Gastrocnemius medialis (tissue), 4 donors: Measurements from ENCODE around the gene PRDM5. TPM values are rescaled to one million over a fixed set of nuclear protein-coding genes. Genes with fewer than 3 reads are reported as not detected.

Source experiments
- ATAC-seq, 2 donors: fragments of 150-250 bp; one replicate each; pipeline ENCODE4 v1.9.1; 2016
- DNase-seq, 2 donors: peaks; one replicate each; pipeline ENCODE4 v3.0.0-alpha.2; 2019
- H3K27ac ChIP-seq, 4 donors: fragments of 200-600 bp; sonication (generic); 1 replicate in 1 of 4; 2 replicates in 3 of 4; pipeline ENCODE4 v1.5.1; 2016 to 2018; ENCODE audit warnings: mild to moderate bottlenecking in 2 of 4, moderate library complexity in 1 of 4
- H3K27me3 ChIP-seq, 3 donors: fragments of 200-600 bp; sonication (generic) in 2 of 3; 1 replicate in 1 of 3; 2 replicates in 2 of 3; pipeline versions ENCODE4 v1.5.1 to v1.6.0; 2016 to 2019; ENCODE audit warnings: mild to moderate bottlenecking in 1 of 3, moderate library complexity in 1 of 3
- H3K36me3 ChIP-seq, 2 donors: fragments of 200-600 bp; sonication (generic) in 1 of 2; one replicate each; pipeline ENCODE4 v1.5.1; 2017 to 2018
- H3K4me1 ChIP-seq, 2 donors: fragments of 200-600 bp; sonication (generic) in 1 of 2; one replicate each; pipeline ENCODE4 v1.5.1; 2016 to 2017; ENCODE audit warnings: mild to moderate bottlenecking in 2 of 2
- H3K4me3 ChIP-seq, 4 donors: fragments of 200-600 bp; sonication (generic) in 3 of 4; 1 replicate in 1 of 4; 2 replicates in 3 of 4; pipeline ENCODE4 v1.5.1; 2016 to 2019; ENCODE audit warnings: mild to moderate bottlenecking in 2 of 4
- H3K9me3 ChIP-seq, 3 donors: fragments of 200-600 bp; sonication (generic) in 2 of 3; 1 replicate in 1 of 3; 2 replicates in 2 of 3; pipeline ENCODE4 v1.5.1; 2016 to 2019
- POLR2A ChIP-seq, 2 donors: fragments of 450-650 bp; IDR thresholded peaks; one replicate each; pipeline ENCODE4 v1.6.1; 2017; ENCODE audit warnings: antibody characterized with exemption in 2 of 2, mild to moderate bottlenecking in 2 of 2, moderate library complexity in 2 of 2
- in situ Hi-C, 4 donors: fragments of 200-750 bp; cut with MboI; loops; one replicate each; pipeline versions ENCODE4 v1.15.0 to v1.8.0; 2017; ENCODE audit warnings: low sequenced_read_pairs in 4 of 4
- intact Hi-C: fragments of 100-400 bp; cut with DNase I; formaldehyde crosslinking; loops from one replicate; pipeline ENCODE4 v1.15.1; 2023; ENCODE audit warnings: low total_unique reads
- total RNA-seq, 4 donors: library from RNA; depleted of rRNA; stranded (reverse); fragments of >200 nt; gene quantifications; one replicate each; pipeline versions ENCODE4 v1.1.0 to v1.2.3, GENCODE V29; 2016
- TF ChIP-seq, protein P1 (sequence below), 5 experiments: fragments of 450-650 bp in 3 of 5; fragments of 200-600 bp in 2 of 5; sonication (generic) in 2 of 5; IDR thresholded peaks in 4 of 5; conservative IDR thresholded peaks in 1 of 5; 1 replicate in 4 of 5; 2 replicates in 1 of 5; pipeline ENCODE4 v1.5.1; 2016 to 2019; ENCODE audit warnings: antibody characterized with exemption in 5 of 5, mild to moderate bottlenecking in 3 of 5, moderate library complexity in 3 of 5

The PRDM5 gene
- total RNA-seq, 4 donors from 2014 or later: 1.3 to 2.3 (median 1.6) TPM

DNA sequence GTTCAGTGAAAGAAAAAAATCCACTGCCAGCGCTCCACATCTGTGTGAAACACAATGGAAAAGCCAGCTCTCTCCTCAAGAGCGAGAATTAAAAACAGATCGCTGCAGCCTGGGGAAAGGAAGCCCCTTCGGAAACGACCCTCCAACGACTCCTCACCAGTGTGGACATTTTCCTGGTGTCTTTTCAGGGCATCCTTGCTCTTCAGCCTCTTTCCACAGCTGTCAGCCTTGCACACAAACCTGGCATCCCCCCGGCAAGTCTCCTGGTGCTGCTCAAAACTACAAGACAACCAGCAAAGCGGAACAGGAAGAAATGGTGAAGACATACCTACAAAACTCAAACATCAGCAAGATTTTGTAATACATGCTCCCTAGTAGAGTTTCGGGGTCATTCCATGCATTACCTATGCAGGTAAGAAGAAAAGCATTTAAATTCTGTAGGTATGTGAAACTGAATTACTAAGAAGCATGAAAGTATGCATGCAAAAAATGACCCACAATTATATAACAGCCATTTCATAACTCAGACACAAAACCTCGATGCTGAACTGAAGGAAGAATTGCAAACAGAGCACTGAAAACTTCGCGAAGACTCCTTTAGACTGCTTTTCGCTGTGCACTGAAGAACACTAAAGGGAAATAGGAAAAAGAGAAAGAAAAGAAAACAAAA, 106.1 kb downstream of the PRDM5 start:
- ATAC-seq (no peak), DNase-seq (no peak)
- Histone ChIP-seq H3K4me3 (peak overlapping the region in 1 of 4 donors; percentile 0), H3K4me1 (no peaks in the 10 kb centered on the region), H3K27ac (no peak overlapping the region), H3K27me3 (no peaks in the 10 kb centered on the region), H3K9me3 (no peaks in the 10 kb centered on the region), H3K36me3 (no peaks in the 10 kb centered on the region)
- TF ChIP-seq POLR2A (IDR thresholded peaks at IDR 0.05): no peak
- TF ChIP-seq, protein P1, sequence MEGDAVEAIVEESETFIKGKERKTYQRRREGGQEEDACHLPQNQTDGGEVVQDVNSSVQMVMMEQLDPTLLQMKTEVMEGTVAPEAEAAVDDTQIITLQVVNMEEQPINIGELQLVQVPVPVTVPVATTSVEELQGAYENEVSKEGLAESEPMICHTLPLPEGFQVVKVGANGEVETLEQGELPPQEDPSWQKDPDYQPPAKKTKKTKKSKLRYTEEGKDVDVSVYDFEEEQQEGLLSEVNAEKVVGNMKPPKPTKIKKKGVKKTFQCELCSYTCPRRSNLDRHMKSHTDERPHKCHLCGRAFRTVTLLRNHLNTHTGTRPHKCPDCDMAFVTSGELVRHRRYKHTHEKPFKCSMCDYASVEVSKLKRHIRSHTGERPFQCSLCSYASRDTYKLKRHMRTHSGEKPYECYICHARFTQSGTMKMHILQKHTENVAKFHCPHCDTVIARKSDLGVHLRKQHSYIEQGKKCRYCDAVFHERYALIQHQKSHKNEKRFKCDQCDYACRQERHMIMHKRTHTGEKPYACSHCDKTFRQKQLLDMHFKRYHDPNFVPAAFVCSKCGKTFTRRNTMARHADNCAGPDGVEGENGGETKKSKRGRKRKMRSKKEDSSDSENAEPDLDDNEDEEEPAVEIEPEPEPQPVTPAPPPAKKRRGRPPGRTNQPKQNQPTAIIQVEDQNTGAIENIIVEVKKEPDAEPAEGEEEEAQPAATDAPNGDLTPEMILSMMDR (IDR thresholded peaks at IDR 0.05 in 4 of 5, conservative IDR thresholded peaks at IDR 0.05 in 1 of 5): no peak
- intact Hi-C loops: no loop called here
- in situ Hi-C loops: no loop called here

DNA sequence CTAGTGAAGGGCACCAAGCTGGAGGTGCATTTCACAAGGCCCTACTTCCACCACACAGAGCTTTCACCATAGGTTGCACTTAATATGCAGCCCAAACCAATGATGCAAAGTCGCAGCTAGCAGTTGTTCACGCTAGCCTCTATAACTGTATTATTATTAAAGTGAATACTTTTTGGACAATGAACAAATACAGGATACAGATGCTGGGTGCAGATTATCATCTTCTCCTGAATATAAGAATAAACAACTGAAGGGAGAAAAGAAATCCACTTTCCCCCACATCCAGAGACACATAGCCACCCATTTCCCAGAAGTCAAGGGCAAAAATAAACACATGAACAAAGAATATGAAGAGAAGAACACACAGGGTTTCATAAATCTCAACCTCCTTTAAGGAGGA, 107.2 kb downstream of the PRDM5 start:
- no peak overlapping the region for H3K27ac ChIP-seq
- no peak for DNase-seq
- H3K27me3 ChIP-seq: no peaks in the 10 kb centered on the region
- H3K4me3 ChIP-seq: no peak overlapping the region
- in situ Hi-C loops: no loop called here
- intact Hi-C loops: no loop called here
- H3K9me3 ChIP-seq: no peaks in the 10 kb centered on the region
- H3K4me1 ChIP-seq: no peaks in the 10 kb centered on the region
- H3K36me3 ChIP-seq: no peaks in the 10 kb centered on the region
- TF ChIP-seq POLR2A (IDR thresholded peaks at IDR 0.05): no peak
- TF ChIP-seq, protein P1 (IDR thresholded peaks at IDR 0.05 in 4 of 5, conservative IDR thresholded peaks at IDR 0.05 in 1 of 5): no peak
- ATAC-seq: no peak

DNA sequence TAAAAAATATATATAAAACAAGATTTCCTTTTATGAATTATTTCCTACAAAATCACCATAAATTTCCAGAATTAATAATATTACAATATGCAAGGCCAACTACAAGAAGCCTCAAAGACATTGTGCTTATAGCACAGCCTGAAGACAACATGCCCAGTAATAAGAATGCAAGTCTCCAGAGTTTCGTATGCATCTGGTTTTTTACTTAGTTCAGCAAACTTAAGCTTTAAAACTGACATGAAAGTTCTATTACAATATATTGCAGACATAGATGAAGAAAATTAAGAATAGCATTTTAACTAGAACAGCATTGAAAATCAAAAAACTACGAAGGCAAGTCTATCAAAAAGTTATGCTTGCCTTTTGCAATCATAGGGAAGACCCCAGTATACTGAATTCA, 107.6 kb downstream of the PRDM5 start:
- no peak overlapping the region for H3K4me3 ChIP-seq
- no peaks in the 10 kb centered on the region for H3K27me3 ChIP-seq
- intact Hi-C loops: no loop called here
- H3K4me1 ChIP-seq: no peaks in the 10 kb centered on the region
- H3K9me3 ChIP-seq: no peaks in the 10 kb centered on the region
- in situ Hi-C loops: no loop called here
- H3K36me3 ChIP-seq: no peaks in the 10 kb centered on the region
- H3K27ac ChIP-seq: no peak overlapping the region
- TF ChIP-seq POLR2A (IDR thresholded peaks at IDR 0.05): no peak
- ATAC-seq (no peak), DNase-seq (no peak)

DNA sequence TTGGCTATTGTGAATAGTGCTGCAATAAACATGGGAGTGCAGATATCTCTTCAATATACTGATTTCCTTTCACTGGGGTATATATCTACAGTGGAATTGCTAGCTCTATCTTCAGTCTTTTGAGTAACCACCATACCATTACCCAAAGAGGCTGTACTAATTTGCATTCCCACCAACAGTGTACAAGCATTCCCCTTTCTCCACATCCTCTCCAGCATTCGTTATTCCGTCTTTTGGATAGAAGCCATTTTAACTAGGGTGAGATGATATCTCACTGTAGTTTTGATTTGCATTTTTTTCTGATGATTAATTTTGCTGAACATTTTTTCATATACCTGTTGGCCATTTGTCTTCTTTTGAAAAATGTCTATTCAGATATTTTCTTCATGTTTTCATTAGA, 110.3 kb downstream of the PRDM5 start:
- in situ Hi-C loops: no loop called here
- no peak overlapping the region for H3K27ac ChIP-seq

DNA sequence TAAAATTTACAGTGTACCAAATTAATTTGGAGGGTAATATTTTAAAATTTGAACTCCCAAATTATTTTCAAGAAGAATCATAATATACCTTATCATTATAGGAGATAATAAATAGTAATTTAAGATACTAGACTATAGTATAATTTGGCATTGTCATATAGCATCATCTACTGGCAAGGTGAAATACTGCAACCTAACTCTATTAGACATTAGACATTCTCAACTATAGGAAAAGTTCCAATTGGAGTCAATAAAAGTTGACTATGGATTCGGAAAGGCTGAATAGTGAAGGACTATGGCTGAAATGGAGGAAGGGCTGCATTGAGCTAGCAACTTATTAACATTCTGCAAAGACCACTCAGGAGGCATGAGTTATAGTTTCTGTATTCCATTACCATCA, 113.0 kb downstream of the PRDM5 start:
- Histone ChIP-seq H3K27me3 (no peaks in the 10 kb centered on the region), H3K27ac (no peak overlapping the region), H3K9me3 (no peaks in the 10 kb centered on the region), H3K4me3 (no peak overlapping the region), H3K4me1 (no peaks in the 10 kb centered on the region), H3K36me3 (peaks cover 0 to 10% of the 10 kb centered on the region in 2 donors)
- in situ Hi-C loops: no loop called here
- TF ChIP-seq POLR2A (IDR thresholded peaks at IDR 0.05): no peak
- TF ChIP-seq, protein P1 (IDR thresholded peaks at IDR 0.05 in 4 of 5, conservative IDR thresholded peaks at IDR 0.05 in 1 of 5): no peak
- intact Hi-C loops: no loop called here
- DNase-seq (no peak), ATAC-seq (no peak)

More for the DNA sequence above, 110.3 kb downstream of the PRDM5 start:
- DNase-seq: no peak
- no peaks in the 10 kb centered on the region for H3K4me1 ChIP-seq
- no peak overlapping the region for H3K4me3 ChIP-seq
- H3K27me3 ChIP-seq: no peaks in the 10 kb centered on the region
- no peaks in the 10 kb centered on the region for H3K9me3 ChIP-seq
- no peak for TF ChIP-seq POLR2A (IDR thresholded peaks at IDR 0.05)
- TF ChIP-seq, protein P1 (IDR thresholded peaks at IDR 0.05 in 4 of 5, conservative IDR thresholded peaks at IDR 0.05 in 1 of 5): no peak
- intact Hi-C loops: no loop called here
- no peak for ATAC-seq
- peaks cover 0 to 9% of the 10 kb centered on the region in 2 donors for H3K36me3 ChIP-seq
